ENCODE results near the gene GPANK1. TPM values are rescaled to one million over a fixed set of nuclear protein-coding genes. Genes with fewer than 3 reads are reported as not detected.
A peak's percentile ranks its signal among the peaks of the same experiment; 100 is the strongest.

GPANK1 gene
- total and polyA plus RNA-seq, 10 of the 15 experiments (the other 5 are each of a cell fraction or from before 2014, with no cell fraction given) = 11.7 to 36.3 (median 17.5) TPM

- Histone ChIP-seq H3K27ac (ENCODE audit: control insufficient read depth, insufficient read depth) (peak overlapping the region; percentile 91), H3K9ac (ENCODE audit: control insufficient read depth, insufficient read depth, low read length) (peak overlapping the region; percentile 69), H2AFZ (ENCODE audit: control insufficient read depth, low read depth, low read length) (peak overlapping the region; percentile 57; the same call in 1 of the 2 replicates), H3K9me3 (replicated peaks; ENCODE audit: control insufficient read depth, insufficient read depth, low read length) (no peaks in the 10 kb centered on the region), H3K4me3 (peak overlapping the region; percentile 96), H3K4me2 (ENCODE audit: control insufficient read depth, insufficient read depth) (peak overlapping the region; percentile 81), H3K79me2 (ENCODE audit: control insufficient read depth, insufficient read depth, low read length) (peaks cover 17% of the 10 kb centered on the region), H3K36me3 (ENCODE audit: control insufficient read depth in 2 of 2, insufficient read depth in 2 of 2, low read length in 1 of 2) (peaks cover 0 to 5% of the 10 kb centered on the region in 2 experiments; a peak in 2 of 4 replicates), H3K4me1 (ENCODE audit: control insufficient read depth, insufficient read depth, low read length) (peaks cover 9% of the 10 kb centered on the region; the same call in 1 of the 2 replicates), H3K27me3 (replicated peaks in 1 of 2; ENCODE audit: control insufficient read depth in 2 of 2, insufficient read depth in 2 of 2, low read length in 1 of 2) (no peaks in the 10 kb centered on the region), H4K20me1 (ENCODE audit: control insufficient read depth, insufficient read depth) (no peaks in the 10 kb centered on the region)
- intact Hi-C loops (cut with micrococcal nuclease; ENCODE audit: unreplicated experiment) = loop anchor here (2.0 kb wide), 1 partner anchor 37 kb away; no protein-coding TSS in a partner anchor
- DNase-seq (ENCODE audit: low read depth, low spot score) = no peak
- TF ChIP-seq SPI1 (IDR thresholded peaks at IDR 0.05; ENCODE audit: borderline replicate concordance, insufficient read depth, low read depth, low read length) (no peak), ASH2L (IDR thresholded peaks at IDR 0.05; ENCODE audit: borderline replicate concordance, low read depth) (no peak), CEBPB (IDR thresholded peaks at IDR 0.05; ENCODE audit: borderline replicate concordance in 1 of 2, low read depth in 2 of 2, low read length in 2 of 2) (no peak), IKZF1 (conservative IDR thresholded peaks at IDR 0.05) (no peak), NBN (IDR thresholded peaks at IDR 0.05) (no peak), RFX5 (IDR thresholded peaks at IDR 0.05; ENCODE audit: low read depth, low read length) (no peak), CHD4 (IDR thresholded peaks at IDR 0.05) (no peak), TCF7 (IDR thresholded peaks at IDR 0.05; ENCODE audit: borderline replicate concordance) (no peak), E2F4 (IDR thresholded peaks at IDR 0.05; ENCODE audit: low read depth, low read length) (no peak), ZNF207 (IDR thresholded peaks at IDR 0.05; ENCODE audit: borderline replicate concordance) (no peak), MEF2B (IDR thresholded peaks at IDR 0.05; ENCODE audit: partially characterized antibody, poor library complexity, severe bottlenecking) (no peak), TARDBP (IDR thresholded peaks at IDR 0.05; ENCODE audit: borderline replicate concordance) (no peak), WRNIP1 (IDR thresholded peaks at IDR 0.05; ENCODE audit: borderline replicate concordance, low read depth, low read length) (no peak)
- CTCF ChIA-PET = interaction anchor here (0.6 to 1.3 kb wide), 4 partner anchors 32 to 103 kb away, joined by 3 to 4 read pairs (median 4); no protein-coding TSS in a partner anchor
- SMC1A ChIA-PET (ENCODE audit: uncharacterized antibody, unreplicated experiment) = interaction anchor here (0.7 to 3.1 kb wide), 5 partner anchors 11 to 428 kb away, joined by 3 to 18 read pairs (median 3); partner anchors contain the start of genes CLIC1 and DDX39B
- no peak for ATAC-seq
- no peak for FAIRE-seq
- WGBS (ENCODE audit: insufficient coverage, insufficient replicate concordance, low lambda C conversion rate, missing lambda C conversion rate) = 21% methylated on average over 7 of the region's 7 CpGs
- in situ Hi-C loops (cut with MboI) = no loop called here
- BruUV-seq (replicated peaks) = no TSS peak
- POLR2A ChIA-PET = interaction anchor here (1.4 to 3.2 kb wide), 6 partner anchors 36 to 196 kb away, joined by 3 to 23 read pairs (median 8); partner anchors contain the start of genes CLIC1, DDX39B, EHMT2 and GPANK1
- RAD21 ChIA-PET (ENCODE audit: unreplicated experiment) = interaction anchor here (1.4 kb wide), 1 partner anchor 29 kb away, joined by 4 read pairs; no protein-coding TSS in a partner anchor
These were observed 37.0 kb upstream of the GPANK1 start for GRCh38 chr6:31701666-31702404.

Data from GM12878 (cell line).